ENCODE measurements around the gene TTLL5. TPM values are rescaled to one million over a fixed set of nuclear protein-coding genes. Genes with fewer than 3 reads are reported as not detected.
A peak's percentile ranks its signal among the peaks of the same experiment; 100 is the strongest.

Gene TTLL5
- total and polyA plus RNA-seq, 2 of the 13 experiments (the other 11 are each of a cell fraction or from before 2014, with no cell fraction given), result 11.8 to 18.8 TPM

DNA sequence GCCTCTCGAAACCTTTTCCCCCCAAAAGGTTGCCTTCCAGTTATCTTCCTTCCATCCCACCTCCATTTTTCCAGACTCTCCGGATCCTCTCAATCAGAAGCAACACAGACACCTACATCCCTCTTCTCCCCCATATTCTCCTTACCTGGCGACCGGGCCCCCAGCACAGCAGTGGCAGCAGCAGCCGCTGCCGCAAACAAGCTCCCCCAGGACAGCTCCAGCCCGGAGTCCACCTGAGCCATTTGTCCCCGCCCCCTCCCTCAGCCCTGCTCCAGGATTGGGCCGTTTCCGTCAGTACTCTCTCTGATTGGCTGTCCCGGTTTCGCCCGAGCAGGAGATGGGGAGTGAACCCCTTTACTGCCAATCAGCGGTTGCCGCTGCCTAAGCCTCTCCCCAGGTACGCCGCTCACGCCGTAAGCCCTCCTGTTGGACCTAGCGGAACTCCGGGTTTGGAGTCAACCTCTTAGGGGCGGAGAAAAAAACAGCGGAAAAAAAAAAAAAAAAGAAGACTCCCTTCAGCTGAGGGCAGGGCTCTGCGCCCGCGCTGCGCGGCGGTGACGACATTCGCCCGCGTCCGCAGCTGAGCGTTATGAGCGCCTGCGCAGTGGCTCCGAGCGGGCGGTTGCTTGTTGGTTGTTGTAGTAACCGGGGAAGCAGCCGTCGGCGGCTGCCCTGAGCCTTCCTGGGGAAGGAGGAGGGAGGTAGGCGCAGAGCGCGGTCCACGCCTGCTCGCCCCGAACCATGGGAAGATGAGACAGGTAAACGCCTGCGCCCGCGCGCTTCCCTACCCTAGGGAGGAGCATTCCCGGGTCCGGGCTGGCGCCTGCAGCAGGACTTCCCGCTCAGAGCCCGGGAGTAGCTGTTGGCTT lies at the start of gene TTLL5, which contains the start of gene ERG28 (continued):
- TF ChIP-seq, protein P1, sequence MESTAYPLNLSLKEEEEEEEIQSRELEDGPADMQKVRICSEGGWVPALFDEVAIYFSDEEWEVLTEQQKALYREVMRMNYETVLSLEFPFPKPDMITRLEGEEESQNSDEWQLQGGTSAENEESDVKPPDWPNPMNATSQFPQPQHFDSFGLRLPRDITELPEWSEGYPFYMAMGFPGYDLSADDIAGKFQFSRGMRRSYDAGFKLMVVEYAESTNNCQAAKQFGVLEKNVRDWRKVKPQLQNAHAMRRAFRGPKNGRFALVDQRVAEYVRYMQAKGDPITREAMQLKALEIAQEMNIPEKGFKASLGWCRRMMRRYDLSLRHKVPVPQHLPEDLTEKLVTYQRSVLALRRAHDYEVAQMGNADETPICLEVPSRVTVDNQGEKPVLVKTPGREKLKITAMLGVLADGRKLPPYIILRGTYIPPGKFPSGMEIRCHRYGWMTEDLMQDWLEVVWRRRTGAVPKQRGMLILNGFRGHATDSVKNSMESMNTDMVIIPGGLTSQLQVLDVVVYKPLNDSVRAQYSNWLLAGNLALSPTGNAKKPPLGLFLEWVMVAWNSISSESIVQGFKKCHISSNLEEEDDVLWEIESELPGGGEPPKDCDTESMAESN (CRISPR knock-in tag; conservative IDR thresholded peaks at IDR 0.05), result peak; percentile 45; the same call in 1 of the 2 replicates
- TF ChIP-seq DBP (CRISPR knock-in tag; IDR thresholded peaks at IDR 0.05; ENCODE audit: not compliant biosample characterization) (no peak), ZNF292 (CRISPR knock-in tag; IDR thresholded peaks at IDR 0.05; ENCODE audit: borderline replicate concordance, low read depth) (0 out of 2 replicates have a peak, but pooled peaks have one; percentile 29), ZNF792 (CRISPR knock-in tag; IDR thresholded peaks at IDR 0.05) (peak; percentile 18; the same call in 1 of the 2 replicates), ZNF337 (CRISPR knock-in tag; IDR thresholded peaks at IDR 0.05; ENCODE audit: borderline replicate concordance, low read depth) (no peak), PAF1 (CRISPR knock-in tag; IDR thresholded peaks at IDR 0.05) (no peak), SMAD1 (CRISPR knock-in tag; IDR thresholded peaks at IDR 0.05; ENCODE audit: borderline replicate concordance, low read depth) (no peak), ARID2 (CRISPR knock-in tag; IDR thresholded peaks at IDR 0.05; ENCODE audit: borderline replicate concordance) (no peak), SCMH1 (CRISPR knock-in tag; IDR thresholded peaks at IDR 0.05; ENCODE audit: borderline replicate concordance) (no peak), THAP11 (CRISPR knock-in tag; IDR thresholded peaks at IDR 0.05) (peak; percentile 90), CEBPZ (IDR thresholded peaks at IDR 0.05; ENCODE audit: low read length) (no peak), NRL (CRISPR knock-in tag; IDR thresholded peaks at IDR 0.05; ENCODE audit: borderline replicate concordance) (peak; percentile 79; the same call in 1 of the 2 replicates), KAT2B (IDR thresholded peaks at IDR 0.05; ENCODE audit: borderline replicate concordance, low read depth, low read length) (no peak), ZZZ3 (CRISPR knock-in tag; IDR thresholded peaks at IDR 0.05; ENCODE audit: borderline replicate concordance) (no peak), SMAD3 (CRISPR knock-in tag; IDR thresholded peaks at IDR 0.05) (no peak), STAG1 (CRISPR knock-in tag; IDR thresholded peaks at IDR 0.05) (no peak), ZBTB21 (CRISPR knock-in tag; IDR thresholded peaks at IDR 0.05) (no peak), ZNF124 (CRISPR knock-in tag; IDR thresholded peaks at IDR 0.05) (peak; percentile 36; the same call in 1 of the 2 replicates), SALL2 (CRISPR knock-in tag; IDR thresholded peaks at IDR 0.05) (peak; percentile 26; the same call in 1 of the 2 replicates)
- TF ChIP-seq, protein P2, sequence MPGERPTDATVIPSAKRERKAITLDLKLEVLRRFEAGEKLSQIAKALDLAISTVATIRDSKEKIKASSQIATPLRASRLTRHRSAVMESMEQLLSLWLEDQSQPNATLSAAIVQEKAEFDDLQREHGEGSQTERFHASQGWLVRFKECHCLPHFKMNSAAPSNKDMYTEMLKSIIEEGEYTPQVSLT (CRISPR knock-in tag; IDR thresholded peaks at IDR 0.05; ENCODE audit: borderline replicate concordance, low read depth), result no peak
- TF ChIP-seq, protein P3, sequence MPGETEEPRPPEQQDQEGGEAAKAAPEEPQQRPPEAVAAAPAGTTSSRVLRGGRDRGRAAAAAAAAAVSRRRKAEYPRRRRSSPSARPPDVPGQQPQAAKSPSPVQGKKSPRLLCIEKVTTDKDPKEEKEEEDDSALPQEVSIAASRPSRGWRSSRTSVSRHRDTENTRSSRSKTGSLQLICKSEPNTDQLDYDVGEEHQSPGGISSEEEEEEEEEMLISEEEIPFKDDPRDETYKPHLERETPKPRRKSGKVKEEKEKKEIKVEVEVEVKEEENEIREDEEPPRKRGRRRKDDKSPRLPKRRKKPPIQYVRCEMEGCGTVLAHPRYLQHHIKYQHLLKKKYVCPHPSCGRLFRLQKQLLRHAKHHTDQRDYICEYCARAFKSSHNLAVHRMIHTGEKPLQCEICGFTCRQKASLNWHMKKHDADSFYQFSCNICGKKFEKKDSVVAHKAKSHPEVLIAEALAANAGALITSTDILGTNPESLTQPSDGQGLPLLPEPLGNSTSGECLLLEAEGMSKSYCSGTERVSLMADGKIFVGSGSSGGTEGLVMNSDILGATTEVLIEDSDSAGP (CRISPR knock-in tag; IDR thresholded peaks at IDR 0.05; ENCODE audit: borderline replicate concordance), result peak; percentile 80; the same call in 1 of the 2 replicates
